Tibial nerve (tissue), 4 donors: ENCODE data around the gene DGLUCY.

Experiments
- CTCF ChIP-seq, 5 experiments: fragments of 200-600 bp in 3 of 5; fragments of 450-650 bp in 2 of 5; sonication (generic) in 3 of 5; IDR thresholded peaks; one replicate each; pipeline ENCODE4 v1.5.1; 2016 to 2019; ENCODE audit warnings: antibody characterized with exemption in 5 of 5, mild to moderate bottlenecking in 3 of 5, moderate library complexity in 2 of 5
- EP300 ChIP-seq, 2 donors: sonication (generic); formaldehyde crosslinking; IDR thresholded peaks; one replicate each; pipeline ENCODE4 v1.6.1; 2017; ENCODE audit warnings: antibody characterized with exemption in 2 of 2, mild to moderate bottlenecking in 1 of 2
- POLR2A ChIP-seq, 2 donors: fragments of 450-650 bp; IDR thresholded peaks; one replicate each; pipeline ENCODE4 v1.6.1; 2017; ENCODE audit warnings: antibody characterized with exemption in 2 of 2, mild to moderate bottlenecking in 2 of 2, moderate library complexity in 2 of 2

GRCh38 chr14:91169951-91170350 is 56.1 kb downstream of the DGLUCY start:
- TF ChIP-seq CTCF (IDR thresholded peaks at IDR 0.05) (no peak), EP300 (IDR thresholded peaks at IDR 0.05) (no peak), POLR2A (IDR thresholded peaks at IDR 0.05) (no peak)
